GM18526 (cell line): ENCODE data around the gene TMEM221.

Experiments
- POLR2A ChIP-seq: IDR thresholded peaks from 3 replicates; pipeline ENCODE4 v1.6.1; 2011; ENCODE audit not compliant: insufficient read length; ENCODE audit errors: extremely low read depth

TMEM221 gene

GRCh38 chr19:17482877-17483604 is 34.6 kb upstream of the TMEM221 start:
- TF ChIP-seq POLR2A: no peak

- no peak for TF ChIP-seq POLR2A
These were observed 33.5 kb upstream of the TMEM221 start for GRCh38 chr19:17481986-17482385.

- TF ChIP-seq POLR2A: no peak
These were observed 30.9 kb upstream of the TMEM221 start for GRCh38 chr19:17479325-17479791.

- no peak for TF ChIP-seq POLR2A
These were observed 27.2 kb upstream of the TMEM221 start for GRCh38 chr19:17475541-17476115.

GRCh38 chr19:17473041-17473440 is 24.6 kb upstream of the TMEM221 start:
- no peak for TF ChIP-seq POLR2A

GRCh38 chr19:17471410-17472125 is 23.1 kb upstream of the TMEM221 start:
- no peak for TF ChIP-seq POLR2A

- TF ChIP-seq POLR2A: peak; percentile 16
These were observed 21.8 kb upstream of the TMEM221 start, which contains the start of gene SLC27A1 for GRCh38 chr19:17470068-17470841. SLC27A1 (plus strand) TSS chr19:17470524; CDS start chr19:17470541, 17 bp downstream.

- no peak for TF ChIP-seq POLR2A
These were observed 21.1 kb upstream of the TMEM221 start for GRCh38 chr19:17469481-17470067.

- TF ChIP-seq POLR2A: no peak
These were observed 20.6 kb upstream of the TMEM221 start for GRCh38 chr19:17469092-17469480.

- TF ChIP-seq POLR2A: no peak
These were observed 20.0 kb upstream of the TMEM221 start for GRCh38 chr19:17468302-17469091.

GRCh38 chr19:17467471-17468301 is 19.2 kb upstream of the TMEM221 start:
- no peak for TF ChIP-seq POLR2A

GRCh38 chr19:17466487-17466850 is 18.0 kb upstream of the TMEM221 start:
- TF ChIP-seq POLR2A: no peak

GRCh38 chr19:17460372-17461230 is 12.1 kb upstream of the TMEM221 start, which contains the start of gene NXNL1:
NXNL1 (minus strand) TSS chr19:17460926; CDS start chr19:17460869, 57 bp downstream.
- no peak for TF ChIP-seq POLR2A

- TF ChIP-seq POLR2A: no peak
These were observed 10.5 kb upstream of the TMEM221 start for GRCh38 chr19:17458970-17459369.
